ENCODE data around the gene TXNDC2.
"Not testable (repeated sequence)": the region's sequence is repeated elsewhere in the genome, so short reads cannot be mapped to it uniquely, and the experiment has no call there.

The TXNDC2 gene

GRCh38 chr18:9884532-9885140, 1.1 kb upstream of the TXNDC2 start:
- DNase-seq (ENCODE audit: low spot score) = no peak

- no peak for DNase-seq (ENCODE audit: low spot score)
Measured at GRCh38 chr18:9886005-9886348, 204 bp downstream of the TXNDC2 start.

GRCh38 chr18:9887992-9888391, 2.2 kb downstream of the TXNDC2 start:
- no peak for DNase-seq (ENCODE audit: low spot score)

- peak; percentile 47 for DNase-seq (ENCODE audit: low spot score)
Measured at GRCh38 chr18:9890196-9890595, 4.4 kb downstream of the TXNDC2 start.

- no peak for DNase-seq (ENCODE audit: low spot score)
Measured at GRCh38 chr18:9890957-9891356, 5.2 kb downstream of the TXNDC2 start.

GRCh38 chr18:9891515-9891914, 5.7 kb downstream of the TXNDC2 start:
- not testable (repeated sequence) for DNase-seq (ENCODE audit: low spot score)

- no peak for DNase-seq (ENCODE audit: low spot score)
Measured at GRCh38 chr18:9894454-9895068, 8.8 kb downstream of the TXNDC2 start.

GRCh38 chr18:9897129-9897528, 11.4 kb downstream of the TXNDC2 start:
- DNase-seq (ENCODE audit: low spot score) = no peak

GRCh38 chr18:9897787-9898291, 12.1 kb downstream of the TXNDC2 start:
- DNase-seq (ENCODE audit: low spot score) = not testable (repeated sequence)

GRCh38 chr18:9898792-9899549, 13.2 kb downstream of the TXNDC2 start:
- DNase-seq (ENCODE audit: low spot score) = peak; percentile 49

GRCh38 chr18:9899550-9899930, 13.8 kb downstream of the TXNDC2 start:
- DNase-seq (ENCODE audit: low spot score) = not testable (repeated sequence)

GRCh38 chr18:9900699-9901098, 14.9 kb downstream of the TXNDC2 start:
- no peak for DNase-seq (ENCODE audit: low spot score)

- DNase-seq (ENCODE audit: low spot score) = no peak
Measured at GRCh38 chr18:9901377-9901776, 15.6 kb downstream of the TXNDC2 start.

- DNase-seq (ENCODE audit: low spot score) = not testable (repeated sequence)
Measured at GRCh38 chr18:9902264-9902663, 16.5 kb downstream of the TXNDC2 start.

GRCh38 chr18:9902832-9903231, 17.1 kb downstream of the TXNDC2 start:
- no peak for DNase-seq (ENCODE audit: low spot score)

GRCh38 chr18:9905401-9905922, 19.7 kb downstream of the TXNDC2 start:
- no peak for DNase-seq (ENCODE audit: low spot score)

- DNase-seq (ENCODE audit: low spot score) = no peak
Measured at GRCh38 chr18:9906481-9906880, 20.7 kb downstream of the TXNDC2 start.

GRCh38 chr18:9907867-9908266, 22.1 kb downstream of the TXNDC2 start:
- no peak for DNase-seq (ENCODE audit: low spot score)

- no peak for DNase-seq (ENCODE audit: low spot score)
Measured at GRCh38 chr18:9910071-9910470, 24.3 kb downstream of the TXNDC2 start.

GRCh38 chr18:9910661-9911060, 24.9 kb downstream of the TXNDC2 start:
- no peak for DNase-seq (ENCODE audit: low spot score)

GRCh38 chr18:9911226-9911625, 25.5 kb downstream of the TXNDC2 start:
- no peak for DNase-seq (ENCODE audit: low spot score)

- DNase-seq (ENCODE audit: low spot score) = not testable (repeated sequence)
Measured at GRCh38 chr18:9912285-9912684, 26.5 kb downstream of the TXNDC2 start.

GRCh38 chr18:9913151-9913525, 27.4 kb downstream of the TXNDC2 start:
- DNase-seq (ENCODE audit: low spot score) = peak; percentile 51

All from GM03348 (cell line).